B cell (primary cell): ENCODE results near the gene OR6B3. TPM values are rescaled to one million over a fixed set of nuclear protein-coding genes. Genes with fewer than 3 reads are reported as not detected.

Source experiments
- ATAC-seq: fragments of 200-7000 bp; cut with Tn5 transposase; one replicate; pipeline ENCODE4 v1.10.0; 2021; ENCODE audit warnings: low read depth, mild to moderate bottlenecking, moderate number of reproducible peaks, moderate library complexity
- CTCF ChIA-PET: fragments of 350-600 bp; sonication (Branson Sonifier 250); formaldehyde crosslinking; loops from one replicate; lab custom pipeline; 2021; ENCODE audit warnings: antibody characterized with exemption, inconsistent platforms; lab: Charles Lee
- POLR2A ChIA-PET: fragments of 350-600 bp; sonication (Branson Sonifier 250); formaldehyde crosslinking; loops from one replicate; lab custom pipeline; 2021; ENCODE audit warnings: antibody characterized with exemption; lab: Charles Lee
- DNase-seq: peaks from one replicate; pipeline ENCODE4 v3.0.0; 2013
- H2AFZ ChIP-seq: 2 replicates; pipeline ENCODE4 v1.6.1; 2012; ENCODE audit warnings: mild to moderate bottlenecking, low read depth, low read length; ENCODE audit not compliant: insufficient read depth, poor library complexity, severe bottlenecking
- H3K27ac ChIP-seq, 2 donors: 1 replicate in 1 of 2; 2 replicates in 1 of 2; pipeline ENCODE4 v1.5.1; 2012 to 2013; ENCODE audit warnings: low read length in 2 of 2, mild to moderate bottlenecking in 2 of 2, moderate library complexity in 1 of 2
- H3K27me3 ChIP-seq, 4 experiments: fragments of 200-600 bp in 1 of 4; sonication (generic) in 1 of 4; replicated peaks in 1 of 4; 1 replicate in 2 of 4; 2 replicates in 2 of 4; pipeline versions ENCODE4 v1.6.1 to v1.7.0; 2013 to 2016; ENCODE audit warnings: low read length in 3 of 4, mild to moderate bottlenecking in 2 of 4, mixed read lengths in 1 of 4, moderate library complexity in 1 of 4; ENCODE audit not compliant: insufficient read depth in 4 of 4, control insufficient read depth in 3 of 4; ENCODE audit errors: control extremely low read depth in 1 of 4
- H3K36me3 ChIP-seq, 2 experiments: replicated peaks in 1 of 2; 1 replicate in 1 of 2; 2 replicates in 1 of 2; pipeline versions ENCODE4 v1.6.1 to v1.7.1; 2013; ENCODE audit warnings: low read length in 1 of 2; ENCODE audit not compliant: insufficient read depth in 2 of 2, control insufficient read depth in 1 of 2; ENCODE audit errors: control extremely low read depth in 1 of 2, extremely low read depth in 1 of 2
- H3K4me1 ChIP-seq, 2 donors: fragments of 200-600 bp in 1 of 2; sonication (generic) in 1 of 2; 1 replicate in 1 of 2; 2 replicates in 1 of 2; pipeline versions ENCODE4 v1.5.1 to v1.6.1; 2013 to 2017; ENCODE audit warnings: low read length in 2 of 2; ENCODE audit not compliant: control insufficient read depth in 2 of 2, insufficient read depth in 2 of 2
- H3K4me2 ChIP-seq: replicated peaks from 2 replicates; pipeline ENCODE3; 2012; ENCODE audit warnings: mild to moderate bottlenecking, low read depth, low read length; ENCODE audit not compliant: poor library complexity, severe bottlenecking
- H3K4me3 ChIP-seq, 5 experiments: fragments of 200-600 bp in 1 of 5; sonication (generic) in 1 of 5; 1 replicate in 3 of 5; 2 replicates in 2 of 5; pipeline versions ENCODE4 v1.5.1 to v1.7.0; 2011 to 2016; ENCODE audit warnings: low read length in 4 of 5, mild to moderate bottlenecking in 4 of 5, low read depth in 2 of 5, control low read depth in 1 of 5, moderate library complexity in 1 of 5; ENCODE audit not compliant: insufficient read depth in 1 of 5; ENCODE audit errors: control extremely low read depth in 1 of 5, extremely low read depth in 1 of 5
- H3K79me2 ChIP-seq: fragments of 200-600 bp; sonication (generic); one replicate; pipeline ENCODE4 v1.6.0; 2016; ENCODE audit warnings: low read length; ENCODE audit not compliant: control insufficient read depth, insufficient read depth
- H3K9ac ChIP-seq: fragments of 200-600 bp; sonication (generic); 2 replicates; pipeline ENCODE4 v1.6.1; 2017; ENCODE audit warnings: mild to moderate bottlenecking, low read length, moderate library complexity
- H3K9me3 ChIP-seq, 3 donors: one replicate each; pipeline versions ENCODE4 v1.6.1 to v1.7.1; 2013; ENCODE audit warnings: low read length in 2 of 3; ENCODE audit not compliant: control insufficient read depth in 2 of 3, insufficient read depth in 1 of 3; ENCODE audit errors: control extremely low read depth in 1 of 3
- H4K20me1 ChIP-seq: 2 replicates; pipeline ENCODE4 v1.6.0; 2012; ENCODE audit warnings: mild to moderate bottlenecking, low read length; ENCODE audit not compliant: insufficient read depth, control insufficient read depth, poor library complexity, severe bottlenecking
- H3K27ac Mint-ChIP-seq: one replicate; pipeline ENCODE4 v1.8.0; 2021; ENCODE audit warnings: mixed read lengths
- H3K27me3 Mint-ChIP-seq: one replicate; pipeline ENCODE4 v1.8.0; 2021; ENCODE audit warnings: mixed read lengths
- H3K4me1 Mint-ChIP-seq: one replicate; pipeline ENCODE4 v1.8.0; 2021; ENCODE audit warnings: mixed read lengths
- H3K4me3 Mint-ChIP-seq: one replicate; pipeline ENCODE4 v1.8.0; 2021; ENCODE audit warnings: mixed read lengths
- H3K9me3 Mint-ChIP-seq: one replicate; pipeline ENCODE4 v1.8.0; 2022; ENCODE audit warnings: mixed read lengths; ENCODE audit not compliant: insufficient read depth
- CTCF ChIP-seq: fragments of 200-600 bp; IDR thresholded peaks from one replicate; pipeline ENCODE4 v1.8.0; 2022; ENCODE audit warnings: antibody characterized with exemption, mild to moderate bottlenecking
- EZH2 ChIP-seq: IDR thresholded peaks from 2 replicates; pipeline ENCODE4 v1.6.1; 2012; ENCODE audit warnings: borderline replicate concordance, low read depth, mild to moderate bottlenecking, moderate library complexity, low read length; ENCODE audit not compliant: insufficient read depth, poor library complexity, severe bottlenecking
- WGBS: methylation state at CpG from one replicate; pipeline ENCODE4 v1.1.5; 2013; ENCODE audit warnings: missing lambda C conversion rate; ENCODE audit not compliant: insufficient coverage; 5-methylcytosine and 5-hydroxymethylcytosine counted together
- intact Hi-C: fragments of 100-400 bp; cut with micrococcal nuclease; formaldehyde crosslinking; loops from one replicate; pipeline ENCODE4 v1.10.0; 2022
- polyA plus RNA-seq: library from polyadenylated mRNA; depleted of rRNA; stranded (reverse); fragments of >200 nt; gene quantifications from 2 replicates; pipeline ENCODE4 v1.2.3, GENCODE V29; 2012
- total RNA-seq, 2 donors: library from RNA; stranded (reverse); fragments of 120-200 nt in 1 of 2; gene quantifications; 1 replicate in 1 of 2; 2 replicates in 1 of 2; pipeline versions ENCODE4 v1.2.3 to v1.2.4, GENCODE V29; 2013 to 2022

OR6B3 gene
- total and polyA plus RNA-seq, 2 donors (not counting 1 experiment from before 2014, with no cell fraction given) = not detected

- Mint-ChIP-seq H3K4me1 (no peaks in the 10 kb centered on the region), H3K4me3 (no peak overlapping the region), H3K27ac (no peak overlapping the region), H3K9me3 (no peaks in the 10 kb centered on the region), H3K27me3 (peaks cover 38% of the 10 kb centered on the region)
- Histone ChIP-seq H3K4me3 (no peak overlapping the region), H3K4me2 (no peak overlapping the region), H3K36me3 (no peaks in the 10 kb centered on the region), H3K9me3 (no peaks in the 10 kb centered on the region), H2AFZ (no peak overlapping the region), H4K20me1 (no peaks in the 10 kb centered on the region), H3K27me3 (peaks cover 0 to 6% (median 0%) of the 10 kb centered on the region in 4 experiments), H3K27ac (no peak overlapping the region), H3K79me2 (no peaks in the 10 kb centered on the region), H3K9ac (no peak overlapping the region), H3K4me1 (no peaks in the 10 kb centered on the region)
- TF ChIP-seq EZH2 (no peak), CTCF (no peak)
- no peak for ATAC-seq
- intact Hi-C loops = no loop called here
- ChIA-PET CTCF (no interaction called here), POLR2A (no interaction called here)
- 94% methylated on average over 10 of the region's 12 CpGs for WGBS
- no peak for DNase-seq
These were observed 3.0 kb downstream of the OR6B3 start for GRCh38 chr2:240050278-240050677.

- TF ChIP-seq EZH2 (no peak), CTCF (no peak)
- Mint-ChIP-seq H3K4me1 (no peaks in the 10 kb centered on the region), H3K27ac (no peak overlapping the region), H3K27me3 (peaks cover 38% of the 10 kb centered on the region), H3K9me3 (no peaks in the 10 kb centered on the region), H3K4me3 (no peak overlapping the region)
- DNase-seq = no peak
- ChIA-PET POLR2A (no interaction called here), CTCF (no interaction called here)
- intact Hi-C loops = no loop called here
- H3K9ac ChIP-seq = no peak overlapping the region
- H3K4me1 ChIP-seq = no peaks in the 10 kb centered on the region
- no peak overlapping the region for H2AFZ ChIP-seq
- no peaks in the 10 kb centered on the region for H4K20me1 ChIP-seq
- H3K36me3 ChIP-seq = no peaks in the 10 kb centered on the region
- ATAC-seq = no peak
- WGBS = 92% methylated on average over 2 of the region's 9 CpGs
- H3K27ac ChIP-seq = no peak overlapping the region
- H3K9me3 ChIP-seq = no peaks in the 10 kb centered on the region
- H3K27me3 ChIP-seq = no peaks in the 10 kb centered on the region
- H3K79me2 ChIP-seq = no peaks in the 10 kb centered on the region
- no peak overlapping the region for H3K4me2 ChIP-seq
- no peak overlapping the region for H3K4me3 ChIP-seq
These were observed 5.1 kb downstream of the OR6B3 start for GRCh38 chr2:240048237-240048636.
